ENCODE data around the gene RAB31.

Gene RAB31

GRCh38 chr18:9712611-9713010 lies 4.5 kb downstream of the RAB31 start:
- DNase-seq (ENCODE audit: low spot score), result no peak

GRCh38 chr18:9714266-9715087 lies 6.4 kb downstream of the RAB31 start:
- DNase-seq (ENCODE audit: low spot score), result no peak

GRCh38 chr18:9715088-9715343 lies 6.9 kb downstream of the RAB31 start:
- DNase-seq (ENCODE audit: low spot score), result no peak

- DNase-seq (ENCODE audit: low spot score), result no peak
Observed at GRCh38 chr18:9715978-9716774, 8.1 kb downstream of the RAB31 start.

GRCh38 chr18:9716780-9717563 lies 8.9 kb downstream of the RAB31 start:
- no peak for DNase-seq (ENCODE audit: low spot score)

GRCh38 chr18:9719421-9719981 lies 11.4 kb downstream of the RAB31 start:
- no peak for DNase-seq (ENCODE audit: low spot score)

GRCh38 chr18:9720327-9720726 lies 12.2 kb downstream of the RAB31 start:
- DNase-seq (ENCODE audit: low spot score), result no peak

- no peak for DNase-seq (ENCODE audit: low spot score)
Observed at GRCh38 chr18:9721893-9722550, 13.9 kb downstream of the RAB31 start.

GRCh38 chr18:9722691-9723090 lies 14.6 kb downstream of the RAB31 start:
- DNase-seq (ENCODE audit: low spot score), result no peak

- DNase-seq (ENCODE audit: low spot score), result no peak
Observed at GRCh38 chr18:9724797-9725585, 16.9 kb downstream of the RAB31 start.

- DNase-seq (ENCODE audit: low spot score), result no peak
Observed at GRCh38 chr18:9726175-9726574, 18.1 kb downstream of the RAB31 start.

GRCh38 chr18:9726936-9727335 lies 18.8 kb downstream of the RAB31 start:
- no peak for DNase-seq (ENCODE audit: low spot score)

GRCh38 chr18:9730786-9731185 lies 22.7 kb downstream of the RAB31 start:
- no peak for DNase-seq (ENCODE audit: low spot score)

GRCh38 chr18:9731380-9731779 lies 23.3 kb downstream of the RAB31 start:
- no peak for DNase-seq (ENCODE audit: low spot score)

GRCh38 chr18:9732031-9732430 lies 23.9 kb downstream of the RAB31 start:
- DNase-seq (ENCODE audit: low spot score), result no peak

GRCh38 chr18:9734189-9734588 lies 26.1 kb downstream of the RAB31 start:
- DNase-seq (ENCODE audit: low spot score), result no peak

GRCh38 chr18:9735238-9735637 lies 27.1 kb downstream of the RAB31 start:
- no peak for DNase-seq (ENCODE audit: low spot score)

- no peak for DNase-seq (ENCODE audit: low spot score)
Observed at GRCh38 chr18:9735879-9736278, 27.8 kb downstream of the RAB31 start.

- no peak for DNase-seq (ENCODE audit: low spot score)
Observed at GRCh38 chr18:9736286-9736835, 28.3 kb downstream of the RAB31 start.

- no peak for DNase-seq (ENCODE audit: low spot score)
Observed at GRCh38 chr18:9737006-9737405, 28.9 kb downstream of the RAB31 start.

Measured in COLO829 (cell line).